ENCODE data around the gene CUZD1.

The CUZD1 gene

GRCh38 chr10:122829454-122829853 lies 16.2 kb downstream of the CUZD1 start:
- no peak overlapping the region for H3K4me3 ChIP-seq (ENCODE audit: low read length)
- no peak for DNase-seq (ENCODE audit: low read depth)
- TF ChIP-seq CTCF (conservative IDR thresholded peaks at IDR 0.05; ENCODE audit: low read depth, low read length) = no peak

- DNase-seq (ENCODE audit: low read depth) = no peak
- TF ChIP-seq CTCF (conservative IDR thresholded peaks at IDR 0.05; ENCODE audit: low read depth, low read length) = no peak
- no peak overlapping the region for H3K4me3 ChIP-seq (ENCODE audit: low read length)
These were observed 16.9 kb downstream of the CUZD1 start for GRCh38 chr10:122828716-122829255.

- H3K4me3 ChIP-seq (ENCODE audit: low read length) = no peak overlapping the region
- TF ChIP-seq CTCF (conservative IDR thresholded peaks at IDR 0.05; ENCODE audit: low read depth, low read length) = no peak
- no peak for DNase-seq (ENCODE audit: low read depth)
These were observed 18.4 kb downstream of the CUZD1 start for GRCh38 chr10:122827302-122827701.

DNA sequence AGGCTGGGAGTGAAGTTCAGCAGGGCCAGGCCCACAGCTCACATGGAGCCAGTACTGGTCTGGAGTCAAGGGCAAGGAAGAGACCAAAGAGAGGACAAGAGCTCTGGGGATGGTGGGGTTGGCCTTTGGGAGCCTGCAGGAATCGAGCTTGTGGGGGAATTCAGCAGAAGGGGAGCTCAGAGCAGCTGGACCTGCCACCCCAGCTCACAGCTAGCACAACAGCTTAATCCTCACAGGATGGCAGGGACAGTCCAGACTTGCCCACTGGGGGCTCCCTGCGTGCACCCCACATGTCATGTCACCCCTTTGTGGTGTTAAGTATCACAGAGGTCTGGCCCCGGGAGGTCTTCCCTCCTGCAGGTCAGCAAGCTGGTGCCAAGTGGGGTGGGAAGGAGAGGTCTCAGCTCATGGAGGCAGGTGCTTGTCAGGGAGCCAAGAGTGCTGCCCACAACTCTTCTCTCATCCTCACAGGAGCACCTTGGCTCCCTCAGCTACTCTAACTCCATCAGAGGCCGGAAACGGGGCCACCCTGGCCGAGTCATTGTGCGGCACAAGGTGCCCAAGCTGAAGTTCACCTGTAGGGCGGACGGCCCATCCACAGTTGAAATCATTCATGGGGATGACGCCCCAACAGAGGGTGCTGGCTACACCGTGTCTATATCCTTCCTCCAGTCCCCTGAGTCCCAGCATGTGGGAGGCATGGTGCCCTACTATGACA lies 22.5 kb downstream of the CUZD1 start:
- TF ChIP-seq CTCF (conservative IDR thresholded peaks at IDR 0.05; ENCODE audit: low read depth, low read length) = no peak
- no peak overlapping the region for H3K4me3 ChIP-seq (ENCODE audit: low read length)
- no peak for DNase-seq (ENCODE audit: low read depth)

- H3K4me3 ChIP-seq (ENCODE audit: low read length) = no peak overlapping the region
- no peak for DNase-seq (ENCODE audit: low read depth)
- TF ChIP-seq CTCF (conservative IDR thresholded peaks at IDR 0.05; ENCODE audit: low read depth, low read length) = no peak
These were observed 23.8 kb downstream of the CUZD1 start for GRCh38 chr10:122821808-122822207.

DNA sequence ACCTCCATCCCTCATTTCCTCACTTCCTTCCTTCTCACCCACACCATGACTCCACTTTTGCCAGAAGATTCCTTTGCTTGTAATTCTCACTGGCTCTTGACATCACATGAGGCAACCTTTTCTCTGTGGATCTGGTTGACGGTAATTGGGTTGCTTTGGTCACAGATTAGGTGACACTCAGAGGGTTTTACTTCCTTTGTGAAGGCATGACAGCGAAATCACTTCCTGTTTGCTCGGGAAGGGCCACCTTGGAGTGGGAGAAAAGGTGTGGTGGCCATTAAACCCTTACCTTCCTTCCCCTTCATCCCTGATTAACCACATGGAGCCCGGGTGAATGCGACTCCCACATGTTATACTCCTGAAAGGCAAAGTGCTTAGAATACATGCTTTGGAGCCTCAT lies 30.2 kb downstream of the CUZD1 start:
- DNase-seq (ENCODE audit: low read depth) = no peak
- no peak for TF ChIP-seq CTCF (conservative IDR thresholded peaks at IDR 0.05; ENCODE audit: low read depth, low read length)
- no peak overlapping the region for H3K4me3 ChIP-seq (ENCODE audit: low read length)

DNA sequence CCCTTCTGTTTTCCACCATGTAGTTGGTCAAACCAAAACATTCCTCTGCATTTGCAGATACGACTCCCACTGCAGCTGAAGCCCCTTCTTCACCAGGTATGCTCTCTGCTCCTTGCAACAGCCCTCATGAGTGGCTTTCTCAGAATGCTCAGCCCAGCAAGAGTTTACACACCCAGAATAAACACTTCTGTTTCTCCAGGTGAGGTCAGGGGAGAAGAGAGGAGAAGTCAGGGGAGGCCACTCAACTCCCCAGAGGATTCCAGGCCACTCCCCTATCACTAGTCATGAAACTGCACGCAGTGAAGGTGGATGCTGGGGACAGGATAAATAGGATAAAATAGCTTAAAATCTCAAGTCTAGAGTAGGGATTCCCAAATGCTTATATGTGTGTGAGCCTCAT lies 31.2 kb downstream of the CUZD1 start:
- DNase-seq (ENCODE audit: low read depth) = no peak
- no peak for TF ChIP-seq CTCF (conservative IDR thresholded peaks at IDR 0.05; ENCODE audit: low read depth, low read length)
- no peak overlapping the region for H3K4me3 ChIP-seq (ENCODE audit: low read length)

All from retinal pigment epithelial cell (primary cell).